ENCODE results near the gene VSIR. TPM values are rescaled to one million over a fixed set of nuclear protein-coding genes. Genes with fewer than 3 reads are reported as not detected.

The VSIR gene
- total and polyA plus RNA-seq, 4 donors = 32.3 to 244 (median 84.5) TPM

DNA sequence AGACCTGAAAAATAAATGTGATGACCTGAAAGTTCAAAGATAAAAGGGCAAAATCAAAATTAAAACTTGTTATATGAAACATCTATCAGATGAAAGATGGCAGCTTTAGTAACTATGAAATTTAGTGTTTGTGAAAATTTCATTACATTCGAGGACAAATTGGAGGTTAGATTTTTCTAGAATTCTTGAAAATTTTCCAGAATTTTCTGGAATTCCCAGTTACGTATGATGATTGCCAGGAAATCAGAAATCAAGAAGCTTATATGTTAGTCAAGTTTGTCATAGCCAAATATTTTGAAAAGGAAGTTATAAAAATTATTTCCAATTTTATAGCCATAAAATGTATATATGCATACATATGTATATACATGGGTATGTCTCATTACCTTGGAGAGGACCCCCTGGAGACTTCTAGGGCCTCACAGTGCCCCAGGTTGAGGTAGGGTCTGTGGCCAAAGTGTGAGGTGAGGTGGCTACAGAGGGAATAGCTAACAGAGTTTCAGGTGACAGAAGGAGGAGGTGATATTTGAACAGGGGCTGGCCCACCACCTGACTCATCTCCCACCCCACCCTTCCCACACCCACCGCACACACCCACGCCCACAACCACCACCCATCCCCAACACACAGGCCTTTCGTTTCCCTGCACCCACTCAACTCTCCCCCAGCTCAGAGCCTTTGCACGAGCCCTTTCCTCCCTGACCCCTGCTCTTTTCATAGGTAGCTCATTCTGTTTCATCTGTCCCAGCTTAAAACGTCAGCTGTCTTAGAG, 75.2 kb downstream of the VSIR start:
- Histone ChIP-seq H3K9ac (ENCODE audit: insufficient read depth in 1 of 2, low read length in 2 of 2) (no peak overlapping the region), H3K9me3 (ENCODE audit: control insufficient read depth in 4 of 4, insufficient read depth in 3 of 4, low read length in 3 of 4) (no peaks in the 10 kb centered on the region), H3K36me3 (ENCODE audit: control insufficient read depth in 4 of 4, insufficient read depth in 4 of 4, low read length in 4 of 4) (no peaks in the 10 kb centered on the region), H3K27me3 (ENCODE audit: control insufficient read depth in 3 of 3, insufficient read depth in 3 of 3, low read length in 2 of 3) (no peaks in the 10 kb centered on the region), H3K4me3 (no peak overlapping the region), H3K27ac (ENCODE audit: low read depth in 1 of 2, low read length in 1 of 2) (no peak overlapping the region), H3K4me1 (ENCODE audit: control insufficient read depth in 5 of 5, insufficient read depth in 5 of 5, low read length in 5 of 5) (peaks cover 4 to 21% (median 8%) of the 10 kb centered on the region in 5 donors)
- 71 to 82% methylated on average over 7 of the region's 7 CpGs for WGBS, 2 donors
- TF ChIP-seq CTCF (IDR thresholded peaks at IDR 0.05; ENCODE audit: control extremely low read depth, extremely low read depth) = no peak
- DNase-seq (no peak), ATAC-seq (ENCODE audit: insufficient read depth, low FRiP score) (no peak)

Small RNAs within 50 kb of the gene (small RNA-seq; reads per million reads assigned to genes)
- not detected for gene MIR7152 (ENCODE audit: low replicate concordance)

Other genes starting within 250 kb of the VSIR start
- under 1 TPM; 0.14 to 0.58 TPM for gene C10orf105, start 53.7 kb downstream of the VSIR start, total RNA-seq
- under 1 TPM; 0.20 to 0.34 TPM for gene C10orf105, start 53.7 kb downstream of the VSIR start, polyA plus RNA-seq
- 1,000 to 10,000 TPM in 1 of 2 donors, 100 to 1,000 TPM in 1; 697 to 1,496 TPM for gene PSAP, start 77.7 kb upstream of the VSIR start, total RNA-seq
- 1,000 to 10,000 TPM in 1 of 2 donors, 100 to 1,000 TPM in 1; 496 to 1,828 TPM for gene PSAP, start 77.7 kb upstream of the VSIR start, polyA plus RNA-seq
- 10 to 100 TPM; 10.7 to 13.7 TPM for gene CHST3, start 190.9 kb upstream of the VSIR start, total RNA-seq
- 1 to 10 TPM; 2.2 to 5.2 TPM for gene CHST3, start 190.9 kb upstream of the VSIR start, polyA plus RNA-seq